H1 (cell line): ENCODE measurements around the gene ZNF385C.

Source experiments
- CBX8 ChIP-seq: fragments of 300-800, 300-1000 bp; sonication (generic); IDR thresholded peaks from 2 replicates; pipeline ENCODE4 v1.7.1; 2016; ENCODE audit warnings: low read depth, low read length, borderline replicate concordance
- JUN ChIP-seq: IDR thresholded peaks from 2 replicates; pipeline ENCODE4 v1.6.1; 2011; ENCODE audit warnings: low read depth, mild to moderate bottlenecking, improper control_type of control experiment, low read length
- MAFK ChIP-seq: IDR thresholded peaks from 2 replicates; pipeline ENCODE4 v1.6.1; 2012; ENCODE audit warnings: low read depth, mild to moderate bottlenecking, improper control_type of control experiment, low read length
- NRF1 ChIP-seq: IDR thresholded peaks from 2 replicates; pipeline ENCODE4 v1.6.1; 2011; ENCODE audit warnings: mild to moderate bottlenecking, low read depth, low read length, improper control_type of control experiment
- POLR2A ChIP-seq, 2 experiments: IDR thresholded peaks; 1 replicate in 1 of 2; 2 replicates in 1 of 2; pipeline ENCODE4 v1.6.1; 2011; ENCODE audit warnings: low read depth in 2 of 2, low read length in 2 of 2, mild to moderate bottlenecking in 2 of 2; ENCODE audit errors: control extremely low read depth in 1 of 2
- RBBP5 ChIP-seq: IDR thresholded peaks from 2 replicates; pipeline ENCODE4 v1.7.1; 2012; ENCODE audit warnings: low read depth, mild to moderate bottlenecking, inconsistent platforms, low read length, moderate library complexity, borderline replicate concordance
- TCF12 ChIP-seq: IDR thresholded peaks from 2 replicates; pipeline ENCODE4 v1.6.1; 2011; ENCODE audit warnings: low read depth, mild to moderate bottlenecking, low read length
- ZNF274 ChIP-seq: IDR thresholded peaks from 2 replicates; pipeline ENCODE4 v1.7.0; 2012; ENCODE audit warnings: low read length, borderline replicate concordance; ENCODE audit errors: extremely low read depth
- TF ChIP-seq, protein P1 (sequence below), 3 experiments: IDR thresholded peaks; 1 replicate in 2 of 3; 2 replicates in 1 of 3; pipeline versions ENCODE4 v1.5.1 to v1.6.1; 2011; ENCODE audit warnings: low read length in 3 of 3, mild to moderate bottlenecking in 3 of 3, inconsistent platforms in 2 of 3, low read depth in 1 of 3, moderate library complexity in 1 of 3; ENCODE audit not compliant: insufficient read depth in 1 of 3; ENCODE audit errors: control extremely low read depth in 1 of 3

DNA sequence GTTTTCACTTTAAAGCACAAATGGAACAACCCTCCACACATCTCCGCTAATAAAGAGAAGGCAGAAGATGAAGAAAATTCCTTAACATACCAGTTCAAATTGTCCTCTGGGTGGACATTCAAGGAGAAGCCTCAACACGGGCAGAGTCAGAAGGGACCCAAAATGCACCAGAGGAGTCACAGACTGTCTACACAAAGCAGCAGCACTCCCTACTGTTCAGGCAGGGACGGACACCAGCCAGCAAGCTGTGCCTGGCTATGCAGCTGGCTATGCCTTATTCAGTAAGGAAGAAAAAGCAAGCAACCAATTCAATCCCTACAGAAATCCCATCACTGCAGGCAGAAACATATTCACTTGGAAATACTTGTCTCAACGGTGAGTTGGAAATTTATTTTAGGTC, 89.1 kb downstream of the ZNF385C start:
- TF ChIP-seq POLR2A (IDR thresholded peaks at IDR 0.05; ENCODE audit: control extremely low read depth in 1 of 2, low read depth in 2 of 2, low read length in 2 of 2) (no peak), ZNF274 (no peak), MAFK (no peak), JUN (no peak), TCF12 (no peak), CBX8 (no peak), NRF1 (no peak), RBBP5 (no peak)
- TF ChIP-seq, protein P1, sequence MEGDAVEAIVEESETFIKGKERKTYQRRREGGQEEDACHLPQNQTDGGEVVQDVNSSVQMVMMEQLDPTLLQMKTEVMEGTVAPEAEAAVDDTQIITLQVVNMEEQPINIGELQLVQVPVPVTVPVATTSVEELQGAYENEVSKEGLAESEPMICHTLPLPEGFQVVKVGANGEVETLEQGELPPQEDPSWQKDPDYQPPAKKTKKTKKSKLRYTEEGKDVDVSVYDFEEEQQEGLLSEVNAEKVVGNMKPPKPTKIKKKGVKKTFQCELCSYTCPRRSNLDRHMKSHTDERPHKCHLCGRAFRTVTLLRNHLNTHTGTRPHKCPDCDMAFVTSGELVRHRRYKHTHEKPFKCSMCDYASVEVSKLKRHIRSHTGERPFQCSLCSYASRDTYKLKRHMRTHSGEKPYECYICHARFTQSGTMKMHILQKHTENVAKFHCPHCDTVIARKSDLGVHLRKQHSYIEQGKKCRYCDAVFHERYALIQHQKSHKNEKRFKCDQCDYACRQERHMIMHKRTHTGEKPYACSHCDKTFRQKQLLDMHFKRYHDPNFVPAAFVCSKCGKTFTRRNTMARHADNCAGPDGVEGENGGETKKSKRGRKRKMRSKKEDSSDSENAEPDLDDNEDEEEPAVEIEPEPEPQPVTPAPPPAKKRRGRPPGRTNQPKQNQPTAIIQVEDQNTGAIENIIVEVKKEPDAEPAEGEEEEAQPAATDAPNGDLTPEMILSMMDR (IDR thresholded peaks at IDR 0.05; ENCODE audit: control extremely low read depth in 1 of 3, insufficient read depth in 1 of 3, low read depth in 1 of 3, low read length in 3 of 3) = peak; percentile 14 to 57 (median 37); a peak in 3 of 4 replicates
